Fibroblast of upper back skin (primary cell): ENCODE measurements around the gene COA3.
"Not testable (repeated sequence)": the region's sequence is repeated elsewhere in the genome, so short reads cannot be mapped to it uniquely, and the experiment has no call there.

ENCODE experiments used
- DNase-seq: peaks from one replicate; pipeline ENCODE4 v3.0.0-alpha.2; 2013

Gene COA3

DNA sequence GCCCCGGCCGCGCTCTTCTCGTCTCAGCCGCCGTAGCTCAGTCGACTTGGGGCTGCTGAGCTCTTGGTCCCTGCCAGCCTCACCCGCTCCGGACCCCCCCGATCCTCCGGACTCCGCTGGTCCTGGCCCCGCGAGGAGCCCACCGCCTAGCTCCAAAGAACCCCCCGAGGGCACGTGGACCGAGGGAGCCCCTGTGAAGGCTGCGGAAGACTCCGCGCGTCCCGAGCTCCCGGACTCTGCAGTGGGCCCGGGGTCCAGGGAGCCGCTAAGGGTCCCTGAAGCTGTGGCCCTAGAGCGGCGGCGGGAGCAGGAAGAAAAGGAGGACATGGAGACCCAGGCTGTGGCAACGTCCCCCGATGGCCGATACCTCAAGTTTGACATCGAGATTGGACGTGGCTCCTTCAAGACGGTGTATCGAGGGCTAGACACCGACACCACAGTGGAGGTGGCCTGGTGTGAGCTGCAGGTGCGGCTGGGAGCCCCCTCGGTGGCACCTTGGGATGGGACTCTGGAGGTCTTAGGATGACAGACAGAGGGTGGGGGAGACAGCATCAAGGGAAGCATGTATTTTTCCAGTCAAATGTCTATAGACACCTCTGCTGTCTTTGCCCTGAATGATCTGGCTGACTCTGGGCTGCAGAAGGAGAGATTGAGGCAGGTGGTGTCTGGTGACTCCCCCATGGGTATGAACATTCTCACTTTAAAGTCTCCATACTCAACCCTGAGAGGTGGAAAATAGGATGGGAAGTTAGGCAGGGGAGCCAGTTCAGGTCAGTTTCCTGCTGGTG lies 17.5 kb downstream of the COA3 start:
- DNase-seq, result no peak

- DNase-seq, result peak; percentile 49
Observed at GRCh38 chr17:42779936-42780850, 18.3 kb downstream of the COA3 start, which contains the start of gene WNK4. WNK4 (plus strand) TSS chr17:42780610; CDS start chr17:42780699, 89 bp downstream.

DNA sequence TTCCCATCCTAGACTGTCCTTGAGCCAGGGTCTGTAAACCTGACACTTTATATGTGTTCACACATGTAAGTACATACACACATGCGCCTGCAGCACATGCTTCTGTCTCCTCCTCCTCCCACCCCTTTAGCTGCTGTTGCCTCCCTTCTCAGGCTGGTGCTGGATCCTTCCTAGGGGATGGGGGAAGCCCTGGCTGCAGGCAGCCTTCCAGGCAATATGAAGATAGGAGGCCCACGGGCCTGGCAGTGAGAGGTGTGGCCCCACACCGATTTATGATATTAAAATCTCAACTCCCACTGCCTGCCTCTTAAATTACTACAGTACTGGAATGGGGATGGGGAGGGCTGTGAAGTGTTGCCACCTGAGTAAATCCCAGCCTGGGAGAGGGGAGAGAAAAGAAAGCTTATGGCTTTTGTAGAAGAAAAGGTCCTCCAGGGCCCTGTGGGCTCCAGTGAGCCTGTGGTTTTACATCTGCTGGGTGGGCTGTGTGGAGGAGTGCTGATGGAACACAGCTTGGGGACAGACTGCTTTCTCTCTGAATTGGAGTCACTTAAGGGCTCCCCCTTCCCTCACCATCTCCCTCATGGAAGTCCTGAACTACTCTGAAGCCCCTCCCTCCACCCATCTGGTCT lies 19.1 kb downstream of the COA3 start:
- DNase-seq, result no peak

DNA sequence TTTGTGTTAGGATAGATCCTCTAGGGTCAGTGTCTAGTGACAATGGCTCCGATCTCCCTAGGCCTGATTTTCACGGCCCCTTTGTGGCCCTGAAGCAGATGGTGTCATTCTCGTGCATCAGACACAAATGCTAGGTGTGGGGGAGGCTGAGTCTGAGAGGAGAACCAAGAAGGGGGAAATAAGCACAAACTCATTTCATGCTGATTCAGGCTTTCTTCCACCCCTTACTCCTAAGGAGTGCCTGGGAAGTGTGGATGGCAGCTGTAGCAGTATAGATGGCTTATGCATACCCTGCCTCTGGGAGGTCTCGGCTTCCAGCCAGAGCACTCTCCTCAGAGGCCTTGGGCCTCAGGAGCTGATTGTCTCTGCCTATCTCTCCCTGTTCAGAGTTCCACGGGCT lies 19.9 kb downstream of the COA3 start:
- no peak for DNase-seq

DNA sequence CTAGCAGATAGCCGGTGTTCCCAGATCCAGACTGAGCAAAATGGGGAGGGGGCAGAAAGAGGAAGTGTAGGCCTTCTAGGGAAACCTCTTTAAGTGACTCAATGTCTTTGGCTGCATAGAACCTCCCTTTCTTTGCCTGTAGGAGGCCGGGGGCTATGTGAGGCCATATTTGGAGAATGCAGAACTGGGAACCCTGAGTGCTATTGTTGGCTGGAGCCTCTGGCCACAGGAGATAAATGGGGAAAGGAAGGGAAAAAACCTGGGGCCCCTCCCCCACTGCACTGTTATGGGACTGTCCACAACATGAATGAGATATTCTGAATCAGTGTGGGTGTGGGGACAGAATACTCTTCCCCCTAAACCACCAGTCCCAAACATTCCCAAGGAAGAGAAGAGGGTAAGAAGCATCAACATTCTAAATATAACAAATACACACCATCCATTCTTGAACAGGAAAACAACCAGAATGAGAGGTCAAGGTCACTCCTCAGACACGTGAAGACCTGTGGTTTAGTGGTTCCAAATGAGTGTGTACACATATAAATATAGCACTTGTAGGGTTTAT lies 22.9 kb downstream of the COA3 start:
- peak; percentile 60 for DNase-seq

DNA sequence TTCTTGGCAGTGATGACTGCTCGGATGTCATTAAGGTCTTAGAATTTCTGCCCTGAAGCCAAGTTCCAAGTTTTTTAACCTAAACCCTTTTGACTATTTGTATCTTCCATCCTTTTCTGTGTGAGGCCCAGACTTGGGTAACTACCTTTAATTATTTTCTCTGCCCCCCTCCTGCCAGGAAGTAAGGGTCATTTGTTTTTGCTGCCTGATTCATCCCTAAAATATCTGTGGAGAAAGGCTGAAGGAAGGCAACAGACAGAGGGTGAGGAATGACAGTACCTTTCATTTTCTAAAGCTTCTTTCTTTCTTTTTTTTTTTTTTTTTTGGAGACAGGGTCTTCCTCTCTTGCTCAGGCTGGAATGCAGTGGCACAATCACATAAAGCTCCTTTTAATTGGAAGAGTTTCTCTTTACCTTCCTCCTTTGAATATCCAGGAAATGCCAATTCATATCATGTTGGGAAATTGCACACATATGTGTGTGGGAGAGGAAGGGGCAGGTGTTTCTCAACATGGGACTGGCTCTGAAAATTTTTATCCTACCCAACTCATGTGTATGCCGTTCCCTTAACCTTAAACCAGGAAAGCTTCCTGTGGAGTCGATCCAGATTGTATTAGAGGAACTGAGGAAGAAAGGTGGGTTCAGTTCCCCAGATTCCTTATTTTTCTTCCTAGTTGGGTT lies 24.3 kb downstream of the COA3 start:
- DNase-seq, result peak; percentile 50

DNA sequence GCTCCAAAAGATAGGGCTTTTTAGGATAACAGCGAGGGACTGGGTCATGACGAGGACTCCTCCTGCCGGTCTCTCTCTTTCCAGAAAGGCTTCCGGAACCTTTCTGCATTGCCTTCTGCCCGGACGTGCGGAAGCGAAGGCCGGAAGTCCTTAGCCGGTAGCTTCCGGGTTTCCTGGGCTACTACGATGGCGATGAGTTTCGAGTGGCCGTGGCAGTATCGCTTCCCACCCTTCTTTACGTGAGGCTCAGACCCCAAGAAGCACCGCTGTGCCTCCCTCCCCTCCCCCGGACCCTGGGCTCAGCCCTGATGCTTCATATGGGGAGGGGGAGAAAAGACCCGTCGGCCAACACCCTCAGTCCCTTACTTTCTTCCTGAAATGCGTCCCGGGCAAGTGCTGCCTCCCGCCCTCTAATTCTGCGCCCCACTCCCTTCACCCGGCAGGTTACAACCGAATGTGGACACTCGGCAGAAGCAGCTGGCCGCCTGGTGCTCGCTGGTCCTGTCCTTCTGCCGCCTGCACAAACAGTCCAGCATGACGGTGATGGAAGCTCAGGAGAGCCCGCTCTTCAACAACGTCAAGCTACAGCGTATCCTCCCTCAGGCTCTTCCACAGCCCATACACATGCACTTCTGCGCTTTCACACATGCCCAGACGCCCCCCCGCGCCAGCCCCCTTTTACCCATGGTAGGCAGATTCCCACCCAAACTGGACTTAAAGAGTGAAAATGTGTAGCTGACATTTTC lies 25.0 kb downstream of the COA3 start, which contains the start of gene VPS25:
Gene VPS25, plus strand, starts transcription at position 160 of the 746 bp plus-strand sequence. Its CDS starts 27 bp downstream, at position 187.
- DNase-seq, result peak; percentile 84

DNA sequence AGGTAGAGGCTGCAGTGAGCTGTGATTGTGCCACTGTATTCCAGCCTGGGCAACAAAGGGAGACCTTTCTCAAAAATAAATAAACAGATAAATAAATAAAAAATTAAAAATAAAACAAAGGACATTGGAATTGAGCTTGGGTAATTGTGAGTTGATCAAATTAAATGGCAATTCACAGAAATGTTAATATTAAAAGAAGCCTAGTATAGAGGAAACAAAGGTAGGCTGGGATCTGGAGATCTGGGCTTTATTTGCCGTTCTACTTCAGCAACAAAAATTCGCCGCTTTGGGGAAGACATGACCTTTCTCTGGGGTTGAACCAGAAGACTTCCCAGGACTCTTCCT lies 25.6 kb downstream of the COA3 start:
- DNase-seq, result no peak

DNA sequence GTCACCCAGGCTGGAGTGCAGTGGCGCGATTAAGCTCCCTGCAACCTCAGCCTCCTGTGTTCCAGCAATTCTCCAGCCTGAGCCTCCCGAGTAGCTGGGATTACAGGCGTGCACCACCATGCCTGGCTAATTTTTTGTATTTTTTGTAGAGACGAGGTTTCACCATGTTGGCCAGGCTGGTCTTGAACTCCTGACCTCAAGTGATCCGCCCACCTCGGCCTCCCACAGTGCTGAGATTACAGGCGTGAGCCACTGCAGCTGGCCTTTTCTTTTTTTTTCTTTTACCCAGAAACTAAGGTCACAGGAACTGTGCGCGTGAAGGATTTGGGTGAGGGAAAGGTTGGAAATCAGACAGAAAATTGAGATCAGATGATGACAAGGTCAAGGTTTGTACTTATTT lies 28.5 kb downstream of the COA3 start:
- DNase-seq, result not testable (repeated sequence)

DNA sequence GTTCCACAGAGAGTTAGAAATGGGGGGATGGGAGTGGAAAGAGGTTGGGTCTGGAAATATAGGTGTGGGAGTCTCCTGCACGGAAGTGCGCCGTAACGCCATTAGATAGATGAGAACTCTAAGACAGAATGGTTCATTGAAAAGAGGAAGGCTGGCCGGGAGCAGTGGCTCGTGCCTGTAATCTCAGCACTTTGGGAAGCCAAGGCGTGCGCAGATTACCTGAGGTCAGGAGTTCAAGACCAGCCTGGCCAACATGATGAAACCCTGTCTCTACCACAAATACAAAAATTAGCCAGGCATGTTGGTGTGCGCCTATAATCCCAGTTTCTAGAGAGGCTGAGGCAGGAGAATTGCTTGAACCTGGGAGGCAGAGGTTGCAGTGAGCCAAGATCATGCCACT lies 30.5 kb downstream of the COA3 start:
- DNase-seq, result not testable (repeated sequence)

GRCh38 chr17:42767512-42767911 lies 31.0 kb downstream of the COA3 start:
- no peak for DNase-seq

- no peak for DNase-seq
Observed at GRCh38 chr17:42766124-42766523, 32.4 kb downstream of the COA3 start.

DNA sequence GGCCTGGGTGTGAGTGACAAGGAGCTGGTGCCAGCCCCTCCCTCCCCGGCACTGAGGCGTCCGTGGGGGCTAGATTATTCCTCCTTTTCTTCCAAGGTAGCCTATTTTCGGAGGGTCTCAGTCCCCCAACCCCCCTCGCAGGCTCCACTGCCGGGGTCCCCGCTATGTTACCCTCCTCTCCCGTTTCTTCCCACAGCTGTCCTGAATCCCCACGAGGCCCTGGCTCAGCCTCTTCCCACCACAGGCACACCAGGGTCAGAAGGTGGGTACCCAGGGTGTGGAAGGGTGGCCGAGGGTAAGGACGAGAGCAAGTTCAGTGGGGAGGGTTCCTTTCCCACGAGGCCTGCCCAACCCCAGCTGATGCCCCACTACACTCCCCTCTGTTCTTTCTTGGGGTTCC lies 36.9 kb downstream of the COA3 start:
- no peak for DNase-seq

DNA sequence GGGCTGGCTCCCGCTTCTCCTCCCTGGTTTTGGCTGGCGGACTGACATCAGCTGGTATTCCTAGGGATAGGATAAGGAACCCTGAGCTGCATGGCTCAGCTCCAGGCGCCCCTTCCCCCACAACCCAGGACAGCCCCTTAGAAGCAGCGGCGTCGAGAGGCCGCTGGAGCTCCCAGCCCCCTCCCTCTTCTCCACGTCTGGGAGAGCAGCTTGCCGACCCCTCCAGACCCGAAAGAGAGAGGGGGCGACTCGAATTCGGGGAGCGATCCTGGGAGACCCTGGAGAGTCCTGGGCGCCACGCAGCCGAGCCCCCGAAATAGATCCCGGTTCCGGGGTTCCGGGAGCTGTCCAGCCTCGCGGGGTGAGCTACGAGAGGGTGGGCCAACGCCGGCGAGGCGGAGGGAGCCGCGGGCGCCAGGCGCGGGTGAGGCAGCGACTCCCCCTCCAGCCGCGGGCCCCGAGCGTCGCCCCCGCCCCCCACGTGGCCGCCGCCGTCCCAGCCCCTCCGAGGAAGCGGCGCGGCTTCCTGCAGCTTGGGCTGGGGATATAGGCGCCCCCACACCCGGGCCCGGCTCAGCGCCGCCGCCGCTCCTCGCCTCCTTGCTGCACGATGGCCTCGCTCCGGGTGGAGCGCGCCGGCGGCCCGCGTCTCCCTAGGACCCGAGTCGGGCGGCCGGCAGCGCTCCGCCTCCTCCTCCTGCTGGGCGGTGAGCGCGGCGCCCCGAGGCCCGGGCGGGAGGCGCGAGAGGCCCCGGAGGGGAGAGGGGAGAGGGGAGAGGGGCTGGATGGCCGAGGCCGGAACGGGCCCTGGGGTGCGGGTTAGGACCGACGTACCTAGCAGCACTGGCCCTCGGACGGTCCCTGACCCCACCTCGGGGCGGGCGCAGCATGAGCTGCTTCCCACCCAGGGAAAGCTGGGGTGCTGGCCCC lies 37.6 kb downstream of the COA3 start, which contains the start of gene RAMP2:
Gene RAMP2, plus strand, starts transcription at position 576 of the 930 bp plus-strand sequence. Its CDS starts 35 bp downstream, at position 611.
- DNase-seq, result peak; percentile 19

DNA sequence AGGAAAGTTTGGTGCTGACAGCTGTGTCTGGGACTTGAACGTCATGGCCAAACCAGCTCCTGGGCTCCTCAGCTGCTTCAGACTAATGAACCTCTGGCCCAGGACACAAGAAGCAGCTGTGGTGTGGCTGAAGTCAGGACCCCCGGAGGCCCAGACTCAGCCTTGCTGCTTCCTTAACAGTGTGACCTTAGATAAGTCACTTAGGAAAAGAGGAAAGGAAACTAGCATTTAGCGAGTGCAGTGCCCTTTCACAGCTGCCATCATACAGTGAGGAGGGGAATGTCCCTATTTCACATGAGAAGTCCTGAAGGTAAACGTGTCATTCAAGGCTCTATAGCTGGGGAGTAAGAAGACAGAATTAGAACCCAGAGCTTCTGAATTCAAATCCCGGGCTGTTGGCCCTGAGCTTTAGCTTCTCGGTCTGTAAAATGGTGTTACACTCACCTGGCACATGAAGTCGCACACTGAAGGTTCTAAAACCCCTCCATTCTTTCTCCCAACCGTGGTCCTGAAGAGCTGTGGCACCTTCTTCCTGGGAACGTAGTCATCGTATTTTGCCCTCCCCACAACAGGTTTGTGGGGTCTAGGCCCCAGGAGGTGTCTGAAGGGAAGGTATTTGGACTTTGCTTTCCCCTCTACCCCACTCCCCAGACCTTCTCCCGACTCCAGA lies 38.4 kb downstream of the COA3 start:
- no peak for DNase-seq

DNA sequence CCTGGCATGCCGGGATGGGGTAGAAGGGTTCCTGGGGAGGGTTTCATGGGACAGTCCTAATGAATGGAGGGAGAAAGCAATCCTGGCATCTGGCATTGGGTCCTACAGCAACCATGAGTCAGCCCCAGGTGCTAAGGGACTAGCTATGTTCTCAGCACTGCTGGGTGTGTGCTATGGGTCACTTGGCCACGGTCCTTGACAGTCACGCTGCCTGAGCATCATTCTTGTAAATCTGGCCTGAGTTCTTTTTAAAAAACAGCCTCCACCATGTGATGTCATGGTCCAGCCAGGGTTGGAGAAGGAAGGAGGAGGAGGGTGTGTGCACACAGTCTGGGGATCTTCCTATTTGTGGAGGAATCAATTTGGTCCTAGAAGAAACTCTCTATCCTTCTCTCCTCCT lies 43.7 kb downstream of the COA3 start:
- no peak for DNase-seq

DNA sequence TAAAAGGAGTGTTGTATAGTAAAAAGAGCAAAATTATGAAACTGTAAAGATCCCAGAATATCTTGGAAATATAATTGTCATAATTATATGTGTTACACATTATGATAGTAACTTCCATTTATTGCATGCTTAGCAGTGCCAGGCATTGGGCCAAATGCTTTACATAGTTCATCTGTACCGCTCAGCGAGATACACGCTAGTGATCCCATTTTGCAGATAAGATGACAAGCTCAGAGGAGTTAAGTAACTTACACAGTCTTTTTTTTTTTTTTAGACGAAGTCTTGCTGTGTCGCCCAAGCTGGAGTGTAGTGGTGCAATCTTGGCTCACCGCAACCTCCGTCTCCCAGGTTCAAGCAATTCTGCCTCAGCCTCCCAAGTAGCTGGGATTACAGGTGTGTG lies 46.9 kb downstream of the COA3 start:
- peak; percentile 21 for DNase-seq

DNA sequence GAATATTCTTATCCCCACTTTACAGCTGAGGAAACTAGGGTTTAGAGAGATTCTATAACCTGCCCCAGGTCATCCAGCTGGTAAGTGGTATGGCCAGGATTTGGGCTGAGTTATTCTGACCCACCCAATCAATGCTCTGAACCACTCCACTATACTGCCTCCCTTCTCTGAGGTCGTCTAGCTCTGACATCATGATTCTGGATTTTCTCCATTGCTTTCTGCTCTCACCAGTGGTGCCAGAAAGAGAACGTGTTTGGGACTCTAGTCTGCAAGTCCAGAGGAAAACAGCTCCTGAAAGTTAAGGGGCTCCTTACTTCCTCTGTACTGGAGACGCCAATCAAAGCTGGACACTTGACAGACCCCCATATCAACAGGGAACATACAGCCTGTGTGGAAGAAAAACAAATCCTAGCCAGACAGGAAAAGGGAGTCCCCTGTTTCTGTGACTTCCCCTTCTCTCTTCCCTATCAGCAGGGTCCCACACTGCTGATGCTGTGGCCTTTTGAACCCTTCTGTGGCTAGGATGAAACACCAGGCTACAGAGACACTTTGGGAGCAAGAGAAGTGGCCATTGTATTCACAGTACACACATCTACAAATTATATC lies 47.7 kb downstream of the COA3 start:
- no peak for DNase-seq
